GM19452 (cell line): ENCODE measurements around the gene NDUFS4.
"Not testable (repeated sequence)": the region's sequence is repeated elsewhere in the genome, so short reads cannot be mapped to it uniquely, and the experiment has no call there.

Experiments
- ATAC-seq: cut with Tn5 transposase; IDR thresholded peaks from one replicate; pipeline ENCODE4 v1.9.1; 2021; ENCODE audit not compliant: unreplicated experiment

NDUFS4 gene

DNA sequence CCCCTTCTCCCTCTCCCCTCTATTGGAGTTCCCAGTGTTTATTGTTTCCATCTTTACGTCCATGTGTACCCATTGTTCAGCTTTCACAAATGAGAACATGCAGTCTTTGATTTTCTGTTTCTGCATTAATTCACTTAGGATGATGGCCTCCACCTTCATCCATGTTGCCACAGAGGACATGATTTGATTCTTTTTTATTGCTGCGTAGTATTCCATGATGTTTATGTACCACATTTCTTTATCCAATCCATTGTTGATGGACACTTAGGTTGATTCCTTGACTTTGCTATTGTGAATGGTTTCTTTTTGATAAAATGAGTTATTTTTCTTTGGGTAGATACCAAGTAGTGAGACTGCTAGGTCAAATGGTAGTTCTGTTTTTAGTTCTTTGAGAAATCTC lies 88.9 kb downstream of the NDUFS4 start:
- ATAC-seq: no peak

- ATAC-seq: not testable (repeated sequence)
These were observed 100.1 kb downstream of the NDUFS4 start for GRCh38 chr5:53660573-53660972.

- not testable (repeated sequence) for ATAC-seq
These were observed 104.9 kb downstream of the NDUFS4 start for GRCh38 chr5:53665313-53665712.

DNA sequence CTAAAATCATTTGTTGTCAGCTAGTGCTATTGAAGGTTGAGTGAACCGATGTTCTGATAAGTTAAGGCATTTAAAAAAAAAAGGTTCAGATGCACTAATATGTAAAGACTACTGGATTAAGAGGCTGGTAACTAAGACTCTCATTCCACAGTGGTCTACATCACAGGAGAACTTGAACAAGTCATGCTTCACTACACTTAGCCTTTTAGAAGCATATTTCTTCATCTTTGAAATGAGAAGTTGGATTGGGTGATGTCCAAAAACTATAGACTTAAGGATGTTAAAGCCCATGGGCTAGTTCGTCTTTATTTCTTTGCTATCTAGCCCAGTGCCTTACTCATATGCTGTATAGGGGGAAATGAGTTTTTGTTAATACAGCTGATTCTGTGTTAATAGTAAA lies 107.2 kb downstream of the NDUFS4 start:
- ATAC-seq: no peak

DNA sequence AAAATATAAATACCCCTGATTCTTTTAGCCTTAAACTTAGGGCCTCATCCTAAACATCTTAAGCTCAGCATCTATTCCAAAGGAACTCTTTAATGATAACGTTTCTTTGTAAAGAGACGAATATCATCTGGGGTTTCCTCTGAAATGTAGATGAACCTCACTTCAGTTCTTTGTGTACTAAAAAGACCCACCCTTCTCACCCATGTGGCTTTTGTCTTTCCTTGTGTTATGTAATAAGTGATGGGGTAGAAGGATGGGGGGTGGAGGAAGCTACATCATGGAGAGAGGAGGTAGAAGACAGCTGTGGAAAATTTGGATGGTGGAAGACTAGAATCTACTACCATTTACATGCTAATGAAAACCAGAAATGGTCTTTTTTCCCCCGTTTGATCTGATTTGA lies 111.0 kb downstream of the NDUFS4 start:
- ATAC-seq: no peak

DNA sequence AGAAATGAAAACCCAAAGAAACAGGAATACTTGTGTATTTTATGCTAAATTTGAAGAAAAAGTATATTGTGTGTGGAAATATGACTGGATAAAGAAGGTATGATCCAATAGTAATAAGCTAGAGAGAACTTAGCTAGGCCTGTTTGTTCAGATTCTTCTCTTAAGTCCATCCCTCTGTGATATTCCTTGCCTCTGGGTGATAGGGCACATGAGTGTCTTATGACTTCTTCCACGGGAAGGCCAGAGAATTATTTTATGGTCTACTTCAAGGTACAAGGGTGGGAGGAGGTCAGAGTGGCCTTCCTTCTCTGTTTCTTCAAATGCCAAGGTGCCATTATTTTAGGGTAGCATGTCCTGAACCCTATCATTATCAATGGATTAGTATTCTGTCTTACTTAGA lies 113.7 kb downstream of the NDUFS4 start:
- no peak for ATAC-seq

DNA sequence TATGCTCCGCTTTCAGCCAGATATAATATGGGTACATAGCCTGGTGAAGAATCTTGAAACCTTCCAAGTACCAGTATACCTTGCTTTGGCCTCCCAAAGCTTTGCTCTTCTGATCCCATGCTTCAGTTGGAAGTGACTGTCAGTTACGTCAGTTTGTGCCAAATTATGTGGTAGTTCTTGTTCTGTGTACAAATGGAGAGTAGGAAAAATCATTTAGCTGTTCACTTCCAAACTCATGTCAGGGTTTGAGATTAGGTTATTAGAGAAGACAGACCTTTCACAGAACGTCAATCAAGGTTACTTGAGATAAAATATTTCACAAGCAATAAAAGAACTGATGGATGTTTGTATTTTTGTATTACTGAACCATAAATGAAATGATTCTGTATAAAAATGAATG lies 117.2 kb downstream of the NDUFS4 start:
- ATAC-seq: no peak

- no peak for ATAC-seq
These were observed 118.7 kb downstream of the NDUFS4 start for GRCh38 chr5:53678981-53679660.

DNA sequence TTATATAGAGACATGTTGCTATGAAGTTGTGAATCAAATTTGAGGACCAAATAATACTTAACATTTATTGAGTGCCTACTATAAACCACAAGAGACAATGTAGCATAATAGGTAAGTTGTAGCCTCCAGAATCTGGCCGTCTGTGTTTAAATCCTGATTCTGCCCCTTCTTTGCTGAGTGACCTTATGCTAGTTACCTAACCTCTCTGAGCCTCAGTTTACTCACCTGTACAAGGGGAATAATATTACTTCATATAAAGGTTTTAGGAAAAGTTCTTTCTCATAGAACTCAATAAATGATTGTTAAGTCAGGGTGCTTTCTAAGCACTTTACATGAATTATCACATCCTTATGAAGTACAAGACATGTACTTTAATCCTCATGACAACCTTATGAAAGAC lies 120.6 kb downstream of the NDUFS4 start:
- no peak for ATAC-seq

- no peak for ATAC-seq
These were observed 130.6 kb downstream of the NDUFS4 start for GRCh38 chr5:53691014-53691413.

- ATAC-seq: no peak
These were observed 134.1 kb downstream of the NDUFS4 start for GRCh38 chr5:53694520-53695022.

GRCh38 chr5:53710405-53710804 lies 150.0 kb downstream of the NDUFS4 start:
- ATAC-seq: not testable (repeated sequence)

GRCh38 chr5:53712327-53712726 lies 151.9 kb downstream of the NDUFS4 start:
- no peak for ATAC-seq

GRCh38 chr5:53713978-53714666 lies 153.7 kb downstream of the NDUFS4 start:
- no peak for ATAC-seq

DNA sequence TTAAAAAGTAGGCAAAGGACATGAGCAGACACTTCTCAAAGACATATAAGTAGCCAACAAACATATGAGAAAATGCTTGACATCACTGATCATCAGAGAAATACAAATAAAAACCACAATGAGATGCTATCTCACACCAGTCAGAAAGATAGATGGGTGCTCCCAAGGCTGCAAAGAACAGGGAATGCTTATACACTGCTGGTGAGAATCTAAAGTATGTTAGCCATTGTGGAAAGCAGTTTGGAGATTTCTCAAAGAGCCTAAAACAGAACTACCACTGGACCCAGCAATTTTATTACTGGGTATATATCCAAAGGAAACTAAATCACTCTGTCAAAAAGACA lies 154.2 kb downstream of the NDUFS4 start:
- ATAC-seq: no peak

GRCh38 chr5:53726121-53726520 lies 165.7 kb downstream of the NDUFS4 start:
- ATAC-seq: no peak

- ATAC-seq: no peak
These were observed 170.5 kb downstream of the NDUFS4 start for GRCh38 chr5:53730943-53731342.
